HepG2 (cell line): ENCODE measurements around the gene PRKCD. TPM values are rescaled to one million over a fixed set of nuclear protein-coding genes. Genes with fewer than 3 reads are reported as not detected.

Experiments
- ARID2 ChIP-seq: sonication (generic); formaldehyde crosslinking; IDR thresholded peaks from 2 replicates; pipeline ENCODE4 v1.8.1; 2022; ENCODE audit warnings: mild to moderate bottlenecking, missing genetic modification reagents, borderline replicate concordance
- FOXO1 ChIP-seq: sonication (generic); formaldehyde crosslinking; IDR thresholded peaks from 2 replicates; pipeline ENCODE4 v1.4.0; 2020; ENCODE audit warnings: missing genetic modification reagents
- GABPA ChIP-seq, 2 experiments: IDR thresholded peaks; 2 replicates each; pipeline ENCODE4 v1.6.1; 2011 to 2016; ENCODE audit warnings: low read depth in 2 of 2, low read length in 1 of 2, missing biosample characterization in 1 of 2, missing genetic modification characterization in 1 of 2
- IRX3 ChIP-seq: sonication (generic); formaldehyde crosslinking; IDR thresholded peaks from 2 replicates; pipeline ENCODE4 v1.8.1; 2023; ENCODE audit warnings: mild to moderate bottlenecking, low read depth, missing genetic modification reagents, borderline replicate concordance
- MXD4 ChIP-seq: IDR thresholded peaks from 2 replicates; pipeline ENCODE4 v1.6.1; 2016; ENCODE audit warnings: mild to moderate bottlenecking, missing biosample characterization, missing genetic modification reagents
- NFE2L1 ChIP-seq: sonication (generic); formaldehyde crosslinking; IDR thresholded peaks from 2 replicates; pipeline ENCODE4 v1.4.0; 2020; ENCODE audit warnings: missing genetic modification reagents, mild to moderate bottlenecking, borderline replicate concordance
- PHB2 ChIP-seq: fragments of 450-650 bp; IDR thresholded peaks from 2 replicates; pipeline ENCODE4 v1.6.1; 2018; ENCODE audit not compliant: partially characterized antibody
- PPARG ChIP-seq: conservative IDR thresholded peaks from 2 replicates; pipeline ENCODE4 v1.6.1; 2016; ENCODE audit warnings: missing biosample characterization, missing genetic modification reagents
- RFX3 ChIP-seq: IDR thresholded peaks from 2 replicates; pipeline ENCODE4 v1.6.1; 2016; ENCODE audit warnings: missing biosample characterization, missing genetic modification reagents
- TSC22D2 ChIP-seq: sonication (generic); formaldehyde crosslinking; IDR thresholded peaks from 2 replicates; pipeline ENCODE4 v1.5.1; 2020; ENCODE audit warnings: missing genetic modification reagents, mild to moderate bottlenecking, borderline replicate concordance
- ZNF260 ChIP-seq: sonication (generic); formaldehyde crosslinking; IDR thresholded peaks from 2 replicates; pipeline ENCODE4 v1.4.0; 2020; ENCODE audit warnings: missing genetic modification reagents, low read depth, mild to moderate bottlenecking, borderline replicate concordance
- ZNF264 ChIP-seq: sonication (generic); formaldehyde crosslinking; IDR thresholded peaks from 2 replicates; pipeline ENCODE4 v1.4.0; 2020; ENCODE audit warnings: missing genetic modification reagents
- ZNF441 ChIP-seq: sonication (generic); formaldehyde crosslinking; IDR thresholded peaks from 2 replicates; pipeline ENCODE4 v1.7.0; 2021; ENCODE audit warnings: missing genetic modification reagents, borderline replicate concordance
- ZNF446 ChIP-seq: sonication (generic); formaldehyde crosslinking; IDR thresholded peaks from 2 replicates; pipeline ENCODE4 v1.5.0; 2020; ENCODE audit warnings: mild to moderate bottlenecking, missing genetic modification reagents
- ZNF841 ChIP-seq: sonication (generic); formaldehyde crosslinking; IDR thresholded peaks from 2 replicates; pipeline ENCODE4 v1.8.1; 2023; ENCODE audit warnings: missing genetic modification reagents, borderline replicate concordance
- polyA plus RNA-seq, 8 experiments: library from polyadenylated mRNA; depleted of rRNA in 3 of 8; stranded (reverse) in 7 of 8; unstranded in 1 of 8; fragments of >200 nt; fragmentation: Illumina TruSeq in 4 of 8; extraction: Trizol in 4 of 8; gene quantifications; 2 replicates each; pipeline versions ENCODE4 v1.2.1 to v1.2.3, GENCODE V29; 2011 to 2016; ENCODE audit warnings: low read depth in 4 of 8, missing spikeins in 1 of 8, mixed read lengths in 1 of 8; ENCODE audit not compliant: insufficient read depth in 1 of 8
- total RNA-seq, 5 experiments: library from RNA; depleted of rRNA; stranded (reverse); fragments of >200 nt; fragmentation: Illumina TruSeq; extraction: Trizol; gene quantifications; 2 replicates each; pipeline ENCODE4 v1.2.3, GENCODE V29; 2016; ENCODE audit warnings: low read depth in 1 of 5
- TF ChIP-seq, protein P1 (sequence below): sonication (generic); formaldehyde crosslinking; IDR thresholded peaks from 2 replicates; pipeline ENCODE4 v1.4.0; 2020; ENCODE audit warnings: missing genetic modification reagents, borderline replicate concordance
- TF ChIP-seq, protein P2 (sequence below): IDR thresholded peaks from 2 replicates; pipeline ENCODE4 v1.6.1; 2018; ENCODE audit warnings: missing genetic modification reagents
- TF ChIP-seq, protein P3 (sequence below): sonication (generic); formaldehyde crosslinking; IDR thresholded peaks from 2 replicates; pipeline ENCODE4 v1.4.0; 2020; ENCODE audit warnings: missing genetic modification reagents, borderline replicate concordance
- TF ChIP-seq, protein P4 (sequence below): sonication (generic); formaldehyde crosslinking; IDR thresholded peaks from 2 replicates; pipeline ENCODE4 v1.4.0; 2020; ENCODE audit warnings: missing genetic modification reagents, borderline replicate concordance

The PRKCD gene
- total and polyA plus RNA-seq, 2 of the 13 experiments (the other 11 are each of a cell fraction or from before 2014, with no cell fraction given): 1.6 to 40.7 TPM

DNA sequence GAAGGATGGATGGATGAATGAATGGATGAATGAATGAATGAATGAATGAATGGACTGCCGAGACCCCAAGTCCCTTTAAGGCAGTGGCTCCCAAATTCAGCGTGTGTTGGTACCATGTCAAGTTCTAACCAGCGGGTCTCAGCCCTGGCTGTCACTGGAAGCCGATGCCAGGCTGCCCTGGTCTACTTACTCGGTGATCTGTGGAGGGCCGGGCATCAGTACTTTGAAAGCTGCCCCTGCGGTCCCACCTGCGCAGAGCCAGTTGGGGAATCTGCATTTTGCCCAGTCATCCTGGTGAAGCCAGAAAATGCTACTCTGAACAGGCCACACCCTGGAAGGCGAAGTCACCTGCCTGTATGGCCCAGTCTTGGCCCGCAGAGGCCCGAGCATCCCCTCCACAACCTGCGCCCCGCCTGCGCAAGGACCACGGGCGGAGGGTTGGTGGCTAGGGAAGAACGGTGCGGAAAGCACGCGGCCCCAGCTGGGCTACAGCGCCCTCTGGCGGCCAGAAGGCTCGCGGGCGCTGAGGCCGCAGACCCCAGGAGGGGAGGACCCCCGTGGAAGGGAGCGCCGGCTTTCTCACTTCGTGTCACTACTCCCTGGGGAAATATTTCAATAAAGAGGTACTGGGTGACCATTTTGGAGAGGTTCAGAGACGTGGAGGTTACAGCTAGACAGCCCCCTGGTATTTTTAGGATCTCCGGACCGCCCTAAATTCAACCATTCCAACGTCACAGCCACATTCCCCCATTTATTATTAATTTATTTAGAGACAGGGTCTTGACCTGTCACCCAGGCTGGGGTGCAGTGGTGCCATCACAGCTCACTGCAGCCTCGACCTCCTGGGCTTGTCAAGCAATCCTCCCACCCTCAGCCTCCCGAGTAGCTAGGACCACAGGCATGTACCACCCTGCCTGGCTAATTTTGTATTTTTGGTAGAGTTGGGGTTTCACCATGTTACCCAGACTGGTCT, 34.9 kb downstream of the PRKCD start (continued):
- TF ChIP-seq, protein P1, sequence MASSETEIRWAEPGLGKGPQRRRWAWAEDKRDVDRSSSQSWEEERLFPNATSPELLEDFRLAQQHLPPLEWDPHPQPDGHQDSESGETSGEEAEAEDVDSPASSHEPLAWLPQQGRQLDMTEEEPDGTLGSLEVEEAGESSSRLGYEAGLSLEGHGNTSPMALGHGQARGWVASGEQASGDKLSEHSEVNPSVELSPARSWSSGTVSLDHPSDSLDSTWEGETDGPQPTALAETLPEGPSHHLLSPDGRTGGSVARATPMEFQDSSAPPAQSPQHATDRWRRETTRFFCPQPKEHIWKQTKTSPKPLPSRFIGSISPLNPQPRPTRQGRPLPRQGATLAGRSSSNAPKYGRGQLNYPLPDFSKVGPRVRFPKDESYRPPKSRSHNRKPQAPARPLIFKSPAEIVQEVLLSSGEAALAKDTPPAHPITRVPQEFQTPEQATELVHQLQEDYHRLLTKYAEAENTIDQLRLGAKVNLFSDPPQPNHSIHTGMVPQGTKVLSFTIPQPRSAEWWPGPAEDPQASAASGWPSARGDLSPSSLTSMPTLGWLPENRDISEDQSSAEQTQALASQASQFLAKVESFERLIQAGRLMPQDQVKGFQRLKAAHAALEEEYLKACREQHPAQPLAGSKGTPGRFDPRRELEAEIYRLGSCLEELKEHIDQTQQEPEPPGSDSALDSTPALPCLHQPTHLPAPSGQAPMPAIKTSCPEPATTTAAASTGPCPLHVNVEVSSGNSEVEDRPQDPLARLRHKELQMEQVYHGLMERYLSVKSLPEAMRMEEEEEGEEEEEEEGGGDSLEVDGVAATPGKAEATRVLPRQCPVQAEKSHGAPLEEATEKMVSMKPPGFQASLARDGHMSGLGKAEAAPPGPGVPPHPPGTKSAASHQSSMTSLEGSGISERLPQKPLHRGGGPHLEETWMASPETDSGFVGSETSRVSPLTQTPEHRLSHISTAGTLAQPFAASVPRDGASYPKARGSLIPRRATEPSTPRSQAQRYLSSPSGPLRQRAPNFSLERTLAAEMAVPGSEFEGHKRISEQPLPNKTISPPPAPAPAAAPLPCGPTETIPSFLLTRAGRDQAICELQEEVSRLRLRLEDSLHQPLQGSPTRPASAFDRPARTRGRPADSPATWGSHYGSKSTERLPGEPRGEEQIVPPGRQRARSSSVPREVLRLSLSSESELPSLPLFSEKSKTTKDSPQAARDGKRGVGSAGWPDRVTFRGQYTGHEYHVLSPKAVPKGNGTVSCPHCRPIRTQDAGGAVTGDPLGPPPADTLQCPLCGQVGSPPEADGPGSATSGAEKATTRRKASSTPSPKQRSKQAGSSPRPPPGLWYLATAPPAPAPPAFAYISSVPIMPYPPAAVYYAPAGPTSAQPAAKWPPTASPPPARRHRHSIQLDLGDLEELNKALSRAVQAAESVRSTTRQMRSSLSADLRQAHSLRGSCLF (CRISPR knock-in tag): no peak
- TF ChIP-seq NFE2L1 (no peak), IRX3 (CRISPR knock-in tag) (no peak), PHB2 (no peak), PPARG (no peak), MXD4 (no peak), ARID2 (CRISPR knock-in tag) (no peak), TSC22D2 (CRISPR knock-in tag) (no peak), ZNF841 (CRISPR knock-in tag) (no peak), RFX3 (no peak), ZNF441 (CRISPR knock-in tag) (no peak), GABPA (IDR thresholded peaks at IDR 0.05; ENCODE audit: low read depth, low read length) (no peak), GABPA (CRISPR knock-in tag; IDR thresholded peaks at IDR 0.05; ENCODE audit: low read depth) (no peak), ZNF260 (CRISPR knock-in tag) (no peak), FOXO1 (CRISPR knock-in tag) (0 out of 2 replicates have a peak, but pooled peaks have one; percentile 37), ZNF446 (CRISPR knock-in tag) (no peak), ZNF264 (CRISPR knock-in tag) (no peak)
- TF ChIP-seq, protein P2, sequence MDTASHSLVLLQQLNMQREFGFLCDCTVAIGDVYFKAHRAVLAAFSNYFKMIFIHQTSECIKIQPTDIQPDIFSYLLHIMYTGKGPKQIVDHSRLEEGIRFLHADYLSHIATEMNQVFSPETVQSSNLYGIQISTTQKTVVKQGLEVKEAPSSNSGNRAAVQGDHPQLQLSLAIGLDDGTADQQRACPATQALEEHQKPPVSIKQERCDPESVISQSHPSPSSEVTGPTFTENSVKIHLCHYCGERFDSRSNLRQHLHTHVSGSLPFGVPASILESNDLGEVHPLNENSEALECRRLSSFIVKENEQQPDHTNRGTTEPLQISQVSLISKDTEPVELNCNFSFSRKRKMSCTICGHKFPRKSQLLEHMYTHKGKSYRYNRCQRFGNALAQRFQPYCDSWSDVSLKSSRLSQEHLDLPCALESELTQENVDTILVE (CRISPR knock-in tag): peak; percentile 54; the same call in 1 of the 2 replicates
- TF ChIP-seq, protein P3, sequence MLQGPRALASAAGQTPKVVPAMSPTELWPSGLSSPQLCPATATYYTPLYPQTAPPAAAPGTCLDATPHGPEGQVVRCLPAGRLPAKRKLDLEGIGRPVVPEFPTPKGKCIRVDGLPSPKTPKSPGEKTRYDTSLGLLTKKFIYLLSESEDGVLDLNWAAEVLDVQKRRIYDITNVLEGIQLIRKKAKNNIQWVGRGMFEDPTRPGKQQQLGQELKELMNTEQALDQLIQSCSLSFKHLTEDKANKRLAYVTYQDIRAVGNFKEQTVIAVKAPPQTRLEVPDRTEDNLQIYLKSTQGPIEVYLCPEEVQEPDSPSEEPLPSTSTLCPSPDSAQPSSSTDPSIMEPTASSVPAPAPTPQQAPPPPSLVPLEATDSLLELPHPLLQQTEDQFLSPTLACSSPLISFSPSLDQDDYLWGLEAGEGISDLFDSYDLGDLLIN (CRISPR knock-in tag): no peak
- TF ChIP-seq, protein P4, sequence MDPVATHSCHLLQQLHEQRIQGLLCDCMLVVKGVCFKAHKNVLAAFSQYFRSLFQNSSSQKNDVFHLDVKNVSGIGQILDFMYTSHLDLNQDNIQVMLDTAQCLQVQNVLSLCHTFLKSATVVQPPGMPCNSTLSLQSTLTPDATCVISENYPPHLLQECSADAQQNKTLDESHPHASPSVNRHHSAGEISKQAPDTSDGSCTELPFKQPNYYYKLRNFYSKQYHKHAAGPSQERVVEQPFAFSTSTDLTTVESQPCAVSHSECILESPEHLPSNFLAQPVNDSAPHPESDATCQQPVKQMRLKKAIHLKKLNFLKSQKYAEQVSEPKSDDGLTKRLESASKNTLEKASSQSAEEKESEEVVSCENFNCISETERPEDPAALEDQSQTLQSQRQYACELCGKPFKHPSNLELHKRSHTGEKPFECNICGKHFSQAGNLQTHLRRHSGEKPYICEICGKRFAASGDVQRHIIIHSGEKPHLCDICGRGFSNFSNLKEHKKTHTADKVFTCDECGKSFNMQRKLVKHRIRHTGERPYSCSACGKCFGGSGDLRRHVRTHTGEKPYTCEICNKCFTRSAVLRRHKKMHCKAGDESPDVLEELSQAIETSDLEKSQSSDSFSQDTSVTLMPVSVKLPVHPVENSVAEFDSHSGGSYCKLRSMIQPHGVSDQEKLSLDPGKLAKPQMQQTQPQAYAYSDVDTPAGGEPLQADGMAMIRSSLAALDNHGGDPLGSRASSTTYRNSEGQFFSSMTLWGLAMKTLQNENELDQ (CRISPR knock-in tag): no peak
